ENCODE measurements around the gene PRR15L. TPM values are rescaled to one million over a fixed set of nuclear protein-coding genes. Genes with fewer than 3 reads are reported as not detected.
A peak's percentile ranks its signal among the peaks of the same experiment; 100 is the strongest.
"Not testable (repeated sequence)": the region's sequence is repeated elsewhere in the genome, so short reads cannot be mapped to it uniquely, and the experiment has no call there.

Gene PRR15L
- polyA plus RNA-seq, 1 experiment = not detected

- Histone ChIP-seq H3K4me3 (ENCODE audit: low read depth, low read length) (no peak overlapping the region), H3K27me3 (ENCODE audit: control insufficient read depth, insufficient read depth, low read length) (no peaks in the 10 kb centered on the region), H3K36me3 (ENCODE audit: control insufficient read depth, insufficient read depth, low read length) (no peaks in the 10 kb centered on the region)
- no peak for TF ChIP-seq CTCF (IDR thresholded peaks at IDR 0.05; ENCODE audit: insufficient read depth, low read depth, low read length)
- POLR2A ChIA-PET = interaction anchor here (0.6 kb wide), 1 partner anchor 61 kb away, joined by 11 read pairs; no protein-coding TSS in a partner anchor
- no peak for DNase-seq (ENCODE audit: low read depth)
- CTCF ChIA-PET = interaction anchor here (1.0 to 4.2 kb wide), 8 partner anchors 9 to 56 kb away, joined by 3 to 27 read pairs (median 10); partner anchors contain the start of gene CDK5RAP3
These were observed 45.3 kb upstream of the PRR15L start for GRCh38 chr17:48002916-48003416.

- no peaks in the 10 kb centered on the region for H3K27me3 ChIP-seq (ENCODE audit: control insufficient read depth, insufficient read depth, low read length)
- peak; percentile 28 for DNase-seq (ENCODE audit: low read depth)
- ChIA-PET POLR2A (interaction anchor here (0.5 to 0.6 kb wide), 2 partner anchors 61 to 120 kb away, joined by 3 to 11 read pairs; no protein-coding TSS in a partner anchor), CTCF (interaction anchor here (0.7 to 4.2 kb wide), 8 partner anchors 8 to 160 kb away, joined by 3 to 27 read pairs (median 8); no protein-coding TSS in a partner anchor)
- H3K4me3 ChIP-seq (ENCODE audit: low read depth, low read length) = no peak overlapping the region
- H3K36me3 ChIP-seq (ENCODE audit: control insufficient read depth, insufficient read depth, low read length) = no peaks in the 10 kb centered on the region
- no peak for TF ChIP-seq CTCF (IDR thresholded peaks at IDR 0.05; ENCODE audit: insufficient read depth, low read depth, low read length)
These were observed 44.7 kb upstream of the PRR15L start for GRCh38 chr17:48002266-48002915.

GRCh38 chr17:48001657-48002056 is 44.0 kb upstream of the PRR15L start:
- H3K4me3 ChIP-seq (ENCODE audit: low read depth, low read length); DNase-seq (ENCODE audit: low read depth); H3K27me3 ChIP-seq (ENCODE audit: control insufficient read depth, insufficient read depth, low read length); POLR2A ChIA-PET; H3K36me3 ChIP-seq (ENCODE audit: control insufficient read depth, insufficient read depth, low read length): not testable (repeated sequence)
- CTCF ChIA-PET = interaction anchor here (0.5 to 4.2 kb wide), 6 partner anchors 12 to 159 kb away, joined by 3 to 27 read pairs (median 8); no protein-coding TSS in a partner anchor

- H3K27me3 ChIP-seq (ENCODE audit: control insufficient read depth, insufficient read depth, low read length) = no peaks in the 10 kb centered on the region
- DNase-seq (ENCODE audit: low read depth) = no peak
- no peaks in the 10 kb centered on the region for H3K36me3 ChIP-seq (ENCODE audit: control insufficient read depth, insufficient read depth, low read length)
- CTCF ChIA-PET = interaction anchor here (0.5 to 4.2 kb wide), 5 partner anchors 10 to 113 kb away, joined by 3 to 27 read pairs (median 4); no protein-coding TSS in a partner anchor
- POLR2A ChIA-PET = no interaction called here
- H3K4me3 ChIP-seq (ENCODE audit: low read depth, low read length) = no peak overlapping the region
- TF ChIP-seq CTCF (IDR thresholded peaks at IDR 0.05; ENCODE audit: insufficient read depth, low read depth, low read length) = no peak
These were observed 43.5 kb upstream of the PRR15L start for GRCh38 chr17:48001197-48001596.

- TF ChIP-seq CTCF (IDR thresholded peaks at IDR 0.05; ENCODE audit: insufficient read depth, low read depth, low read length) = no peak
- no peaks in the 10 kb centered on the region for H3K36me3 ChIP-seq (ENCODE audit: control insufficient read depth, insufficient read depth, low read length)
- ChIA-PET POLR2A (no interaction called here), CTCF (interaction anchor here (0.7 to 3.0 kb wide), 6 partner anchors 10 to 53 kb away, joined by 3 to 11 read pairs (median 4); no protein-coding TSS in a partner anchor)
- no peak overlapping the region for H3K4me3 ChIP-seq (ENCODE audit: low read depth, low read length)
- peak; percentile 3 for DNase-seq (ENCODE audit: low read depth)
- 0 out of 2 replicates have a peak, but pooled peaks cover 1% of the 10 kb centered on the region for H3K27me3 ChIP-seq (ENCODE audit: control insufficient read depth, insufficient read depth, low read length)
These were observed 41.9 kb upstream of the PRR15L start for GRCh38 chr17:47999582-47999981.

Data from BJ (cell line).